ENCODE measurements around the gene FTO.

Gene FTO

GRCh38 chr16:54080524-54081008 is 376.6 kb downstream of the FTO start:
- Histone ChIP-seq H3K9me3 (ENCODE audit: control insufficient read depth in 1 of 2, low read length in 2 of 2) (no peaks in the 10 kb centered on the region), H3K4me3 (ENCODE audit: low read depth in 1 of 2, low read length in 2 of 2) (no peak overlapping the region), H3K36me3 (ENCODE audit: control insufficient read depth in 1 of 2, insufficient read depth in 2 of 2, low read length in 2 of 2) (peaks cover 0 to 4% of the 10 kb centered on the region in 2 donors), H3K27ac (ENCODE audit: low read length) (no peak overlapping the region), H3K4me1 (ENCODE audit: control insufficient read depth in 1 of 2, insufficient read depth in 2 of 2, low read length in 2 of 2) (no peaks in the 10 kb centered on the region), H3K27me3 (ENCODE audit: low read depth, low read length) (no peaks in the 10 kb centered on the region)

- no peaks in the 10 kb centered on the region for H3K27me3 ChIP-seq (ENCODE audit: low read depth, low read length)
- no peak overlapping the region for H3K27ac ChIP-seq (ENCODE audit: low read length)
- no peaks in the 10 kb centered on the region for H3K4me1 ChIP-seq (ENCODE audit: control insufficient read depth in 1 of 2, insufficient read depth in 2 of 2, low read length in 2 of 2)
These were observed 382.8 kb downstream of the FTO start for GRCh38 chr16:54086791-54087190.

GRCh38 chr16:54090602-54091001 is 386.6 kb downstream of the FTO start:
- Histone ChIP-seq H3K9me3 (ENCODE audit: control insufficient read depth in 1 of 2, low read length in 2 of 2) (no peaks in the 10 kb centered on the region), H3K36me3 (ENCODE audit: control insufficient read depth in 1 of 2, insufficient read depth in 2 of 2, low read length in 2 of 2) (no peaks in the 10 kb centered on the region)

More at GRCh38 chr16:54086791-54087190, 382.8 kb downstream of the FTO start:
- Histone ChIP-seq H3K4me3 (ENCODE audit: low read depth in 1 of 2, low read length in 2 of 2) (no peak overlapping the region), H3K9me3 (ENCODE audit: control insufficient read depth in 1 of 2, low read length in 2 of 2) (no peaks in the 10 kb centered on the region), H3K36me3 (ENCODE audit: control insufficient read depth in 1 of 2, insufficient read depth in 2 of 2, low read length in 2 of 2) (no peaks in the 10 kb centered on the region)

GRCh38 chr16:54093281-54093680 is 389.3 kb downstream of the FTO start:
- Histone ChIP-seq H3K27me3 (ENCODE audit: low read depth, low read length) (no peaks in the 10 kb centered on the region), H3K4me1 (ENCODE audit: control insufficient read depth in 1 of 2, insufficient read depth in 2 of 2, low read length in 2 of 2) (no peaks in the 10 kb centered on the region), H3K9me3 (ENCODE audit: control insufficient read depth in 1 of 2, low read length in 2 of 2) (no peaks in the 10 kb centered on the region), H3K27ac (ENCODE audit: low read length) (no peak overlapping the region), H3K36me3 (ENCODE audit: control insufficient read depth in 1 of 2, insufficient read depth in 2 of 2, low read length in 2 of 2) (no peaks in the 10 kb centered on the region), H3K4me3 (ENCODE audit: low read depth in 1 of 2, low read length in 2 of 2) (no peak overlapping the region)

More at GRCh38 chr16:54090602-54091001, 386.6 kb downstream of the FTO start:
- H3K4me3 ChIP-seq (ENCODE audit: low read depth in 1 of 2, low read length in 2 of 2): no peak overlapping the region
- no peaks in the 10 kb centered on the region for H3K4me1 ChIP-seq (ENCODE audit: control insufficient read depth in 1 of 2, insufficient read depth in 2 of 2, low read length in 2 of 2)
- no peak overlapping the region for H3K27ac ChIP-seq (ENCODE audit: low read length)
- H3K27me3 ChIP-seq (ENCODE audit: low read depth, low read length): no peaks in the 10 kb centered on the region

- H3K4me1 ChIP-seq (ENCODE audit: control insufficient read depth in 1 of 2, insufficient read depth in 2 of 2, low read length in 2 of 2): no peaks in the 10 kb centered on the region
- no peaks in the 10 kb centered on the region for H3K27me3 ChIP-seq (ENCODE audit: low read depth, low read length)
- no peaks in the 10 kb centered on the region for H3K9me3 ChIP-seq (ENCODE audit: control insufficient read depth in 1 of 2, low read length in 2 of 2)
- H3K27ac ChIP-seq (ENCODE audit: low read length): no peak overlapping the region
- H3K4me3 ChIP-seq (ENCODE audit: low read depth in 1 of 2, low read length in 2 of 2): no peak overlapping the region
- H3K36me3 ChIP-seq (ENCODE audit: control insufficient read depth in 1 of 2, insufficient read depth in 2 of 2, low read length in 2 of 2): no peaks in the 10 kb centered on the region
These were observed 390.7 kb downstream of the FTO start for GRCh38 chr16:54094641-54095040.

- H3K36me3 ChIP-seq (ENCODE audit: control insufficient read depth in 1 of 2, insufficient read depth in 2 of 2, low read length in 2 of 2): no peaks in the 10 kb centered on the region
- H3K27ac ChIP-seq (ENCODE audit: low read length): no peak overlapping the region
- H3K27me3 ChIP-seq (ENCODE audit: low read depth, low read length): no peaks in the 10 kb centered on the region
- no peaks in the 10 kb centered on the region for H3K4me1 ChIP-seq (ENCODE audit: control insufficient read depth in 1 of 2, insufficient read depth in 2 of 2, low read length in 2 of 2)
- H3K4me3 ChIP-seq (ENCODE audit: low read depth in 1 of 2, low read length in 2 of 2): no peak overlapping the region
- H3K9me3 ChIP-seq (ENCODE audit: control insufficient read depth in 1 of 2, low read length in 2 of 2): no peaks in the 10 kb centered on the region
These were observed 392.7 kb downstream of the FTO start for GRCh38 chr16:54096607-54097006.

GRCh38 chr16:54097774-54098173 is 393.8 kb downstream of the FTO start:
- no peaks in the 10 kb centered on the region for H3K9me3 ChIP-seq (ENCODE audit: control insufficient read depth in 1 of 2, low read length in 2 of 2)
- no peak overlapping the region for H3K4me3 ChIP-seq (ENCODE audit: low read depth in 1 of 2, low read length in 2 of 2)
- no peaks in the 10 kb centered on the region for H3K36me3 ChIP-seq (ENCODE audit: control insufficient read depth in 1 of 2, insufficient read depth in 2 of 2, low read length in 2 of 2)
- no peak overlapping the region for H3K27ac ChIP-seq (ENCODE audit: low read length)
- no peaks in the 10 kb centered on the region for H3K27me3 ChIP-seq (ENCODE audit: low read depth, low read length)
- H3K4me1 ChIP-seq (ENCODE audit: control insufficient read depth in 1 of 2, insufficient read depth in 2 of 2, low read length in 2 of 2): no peaks in the 10 kb centered on the region

- Histone ChIP-seq H3K4me3 (ENCODE audit: low read depth in 1 of 2, low read length in 2 of 2) (no peak overlapping the region), H3K27ac (ENCODE audit: low read length) (no peak overlapping the region), H3K4me1 (ENCODE audit: control insufficient read depth in 1 of 2, insufficient read depth in 2 of 2, low read length in 2 of 2) (no peaks in the 10 kb centered on the region), H3K27me3 (ENCODE audit: low read depth, low read length) (no peaks in the 10 kb centered on the region), H3K36me3 (ENCODE audit: control insufficient read depth in 1 of 2, insufficient read depth in 2 of 2, low read length in 2 of 2) (no peaks in the 10 kb centered on the region), H3K9me3 (ENCODE audit: control insufficient read depth in 1 of 2, low read length in 2 of 2) (no peaks in the 10 kb centered on the region)
These were observed 394.3 kb downstream of the FTO start for GRCh38 chr16:54098247-54098646.

- Histone ChIP-seq H3K27me3 (ENCODE audit: low read depth, low read length) (no peaks in the 10 kb centered on the region), H3K4me1 (ENCODE audit: control insufficient read depth in 1 of 2, insufficient read depth in 2 of 2, low read length in 2 of 2) (no peaks in the 10 kb centered on the region), H3K36me3 (ENCODE audit: control insufficient read depth in 1 of 2, insufficient read depth in 2 of 2, low read length in 2 of 2) (no peaks in the 10 kb centered on the region), H3K27ac (ENCODE audit: low read length) (no peak overlapping the region), H3K4me3 (ENCODE audit: low read depth in 1 of 2, low read length in 2 of 2) (no peak overlapping the region), H3K9me3 (ENCODE audit: control insufficient read depth in 1 of 2, low read length in 2 of 2) (no peaks in the 10 kb centered on the region)
These were observed 395.7 kb downstream of the FTO start for GRCh38 chr16:54099627-54100026.

- H3K27me3 ChIP-seq (ENCODE audit: low read depth, low read length): no peaks in the 10 kb centered on the region
- no peak overlapping the region for H3K27ac ChIP-seq (ENCODE audit: low read length)
- no peaks in the 10 kb centered on the region for H3K4me1 ChIP-seq (ENCODE audit: control insufficient read depth in 1 of 2, insufficient read depth in 2 of 2, low read length in 2 of 2)
- no peaks in the 10 kb centered on the region for H3K9me3 ChIP-seq (ENCODE audit: control insufficient read depth in 1 of 2, low read length in 2 of 2)
- no peak overlapping the region for H3K4me3 ChIP-seq (ENCODE audit: low read depth in 1 of 2, low read length in 2 of 2)
- no peaks in the 10 kb centered on the region for H3K36me3 ChIP-seq (ENCODE audit: control insufficient read depth in 1 of 2, insufficient read depth in 2 of 2, low read length in 2 of 2)
These were observed 399.2 kb downstream of the FTO start for GRCh38 chr16:54102888-54103866.

GRCh38 chr16:54106057-54106456 is 402.1 kb downstream of the FTO start:
- Histone ChIP-seq H3K9me3 (ENCODE audit: control insufficient read depth in 1 of 2, low read length in 2 of 2) (no peaks in the 10 kb centered on the region), H3K27ac (ENCODE audit: low read length) (no peak overlapping the region), H3K36me3 (ENCODE audit: control insufficient read depth in 1 of 2, insufficient read depth in 2 of 2, low read length in 2 of 2) (no peaks in the 10 kb centered on the region), H3K4me1 (ENCODE audit: control insufficient read depth in 1 of 2, insufficient read depth in 2 of 2, low read length in 2 of 2) (no peaks in the 10 kb centered on the region), H3K4me3 (ENCODE audit: low read depth in 1 of 2, low read length in 2 of 2) (no peak overlapping the region), H3K27me3 (ENCODE audit: low read depth, low read length) (no peaks in the 10 kb centered on the region)

All from muscle layer of duodenum (tissue), 2 donors.